A673 (cell line): ENCODE results near the gene POLR1H.

Experiments used
- CTCF ChIP-seq: fragments of 300-800, 200-600 bp; sonication (generic); conservative IDR thresholded peaks from 2 replicates; pipeline ENCODE4 v1.5.1; 2017; ENCODE audit warnings: low read depth, mild to moderate bottlenecking, antibody characterized with exemption, low read length, moderate library complexity, mixed read lengths
- EZH2 ChIP-seq: fragments of 200-600 bp; sonication (generic); IDR thresholded peaks from 2 replicates; pipeline ENCODE4 v1.6.1; 2017; ENCODE audit warnings: borderline replicate concordance, low read depth, mild to moderate bottlenecking, mixed read lengths, antibody characterized with exemption, low read length; ENCODE audit not compliant: poor library complexity, severe bottlenecking

GRCh38 chr6:30055513-30055912 is 5.6 kb upstream of the POLR1H start:
- TF ChIP-seq CTCF, result no peak
- no peak for TF ChIP-seq EZH2
